GM19025 (cell line): ENCODE data around the gene ARHGEF1.

Experiments
- ATAC-seq: cut with Tn5 transposase; IDR thresholded peaks from one replicate; pipeline ENCODE4 v1.9.1; 2021; ENCODE audit warnings: mild to moderate bottlenecking, low read depth, moderate library complexity; ENCODE audit not compliant: unreplicated experiment

The ARHGEF1 gene

GRCh38 chr19:41882568-41883462 lies at the start of gene ARHGEF1:
Gene ARHGEF1 (plus strand): TSS chr19:41883184. CDS start chr19:41888083, 4,899 bp downstream.
- ATAC-seq = no peak

DNA sequence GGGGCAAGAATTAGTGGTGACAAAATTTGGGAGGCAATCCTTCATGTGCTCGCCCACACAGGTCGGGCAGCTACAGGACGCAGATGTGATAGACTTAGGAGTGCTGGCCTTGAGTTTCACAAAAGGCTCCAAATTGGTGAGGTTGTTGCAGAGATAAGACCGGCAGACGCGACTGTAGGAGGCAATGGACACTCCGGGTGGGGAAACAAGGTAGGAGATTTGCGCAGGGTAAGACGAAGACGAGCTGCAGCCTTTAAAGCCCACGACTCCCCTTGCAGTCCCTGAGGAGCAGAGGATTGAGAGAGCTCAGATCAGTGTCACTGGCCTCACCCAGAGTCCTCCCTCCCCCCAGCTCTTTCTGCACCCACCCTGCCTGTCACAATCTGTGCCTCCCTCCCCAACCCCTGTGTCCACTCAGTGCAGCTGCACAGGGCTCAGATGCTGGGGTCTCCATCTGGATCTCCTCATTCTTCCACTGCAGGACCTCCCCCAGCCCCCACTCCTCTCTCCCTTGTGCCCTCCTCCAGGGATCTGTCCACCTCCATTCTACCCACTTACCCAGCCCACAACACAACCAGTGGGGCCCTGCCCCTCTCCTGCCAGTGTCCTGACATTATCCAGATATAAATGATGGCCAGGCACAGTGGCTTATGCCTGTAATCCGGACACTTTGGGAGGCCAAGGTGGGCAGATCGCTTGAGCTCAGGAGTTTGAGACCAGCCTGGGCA lies 44.8 kb upstream of the ARHGEF1 start:
- ATAC-seq = no peak

- ATAC-seq = no peak
These were observed 43.8 kb upstream of the ARHGEF1 start for GRCh38 chr19:41839211-41839610.

GRCh38 chr19:41843371-41843770 lies 39.6 kb upstream of the ARHGEF1 start:
- ATAC-seq = no peak

- ATAC-seq = no peak
These were observed 38.4 kb upstream of the ARHGEF1 start, which contains the start of gene LYPD4 for GRCh38 chr19:41844601-41845000. Gene LYPD4 (minus strand): TSS chr19:41844683. CDS start chr19:41839285, 5,398 bp downstream.

GRCh38 chr19:41845001-41845050 lies 38.2 kb upstream of the ARHGEF1 start, which contains the start of gene DMRTC2:
Gene DMRTC2 (plus strand): TSS chr19:41845042. CDS start chr19:41847429, 2,387 bp downstream.
- ATAC-seq = no peak

DNA sequence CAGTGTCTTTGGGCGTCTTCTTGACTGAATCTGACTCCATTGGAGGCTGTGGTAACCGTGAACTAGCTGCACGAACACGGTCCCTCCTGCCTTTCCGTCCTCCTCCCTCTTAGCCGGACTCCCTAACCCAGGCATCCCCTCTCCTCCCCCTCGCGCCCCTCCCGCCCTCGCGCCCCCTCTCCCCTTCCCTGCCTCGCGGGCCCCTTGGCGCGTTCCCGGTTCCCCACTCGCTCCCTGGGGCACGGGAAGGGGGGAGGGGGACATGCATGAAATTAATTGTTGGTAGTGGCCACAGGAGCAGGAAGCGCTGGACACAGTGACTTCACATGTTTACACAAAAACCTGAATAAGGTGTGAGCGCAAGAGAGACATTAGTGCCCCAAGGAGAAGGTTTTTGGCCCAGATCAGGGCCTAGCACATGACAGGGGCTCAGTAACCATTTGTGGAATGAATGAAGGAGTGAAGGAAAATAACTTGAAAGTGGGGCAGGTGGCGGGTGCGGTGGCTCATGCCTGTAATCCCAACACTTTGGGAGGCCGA lies 37.9 kb upstream of the ARHGEF1 start:
- ATAC-seq = no peak

DNA sequence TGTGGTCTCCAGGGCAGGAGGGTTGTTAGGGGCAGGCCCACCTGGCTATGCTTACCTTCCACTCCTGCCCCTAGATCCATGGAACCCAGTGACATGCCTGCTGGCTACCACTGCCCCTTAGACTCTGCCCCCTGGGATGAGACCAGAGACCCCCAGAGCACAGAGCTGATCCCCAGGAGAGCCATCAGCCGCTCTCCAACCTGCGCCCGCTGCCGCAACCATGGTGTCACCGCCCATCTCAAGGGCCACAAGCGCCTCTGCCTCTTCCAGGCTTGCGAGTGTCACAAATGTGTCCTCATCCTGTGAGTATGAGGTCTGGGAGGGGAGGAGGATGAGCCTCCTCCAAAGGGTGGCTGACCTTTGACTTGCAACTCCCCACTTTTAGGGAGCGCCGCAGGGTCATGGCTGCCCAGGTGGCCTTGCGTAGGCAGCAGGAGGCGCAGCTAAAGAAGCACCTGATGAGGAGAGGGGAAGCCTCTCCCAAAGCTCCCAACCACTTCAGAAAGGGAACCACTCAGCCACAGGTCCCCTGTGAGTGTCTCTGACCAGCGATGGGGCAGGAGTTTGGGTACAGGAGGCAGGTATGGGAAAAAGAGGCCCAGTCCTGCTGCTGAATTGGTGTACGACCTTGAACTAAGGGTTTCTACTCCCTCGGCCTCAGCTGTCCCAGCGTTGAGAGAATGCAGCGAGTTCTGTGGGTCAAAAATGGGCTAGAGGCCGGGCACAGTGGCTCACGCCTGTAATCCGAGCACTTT lies 35.5 kb upstream of the ARHGEF1 start:
- no peak for ATAC-seq

GRCh38 chr19:41848666-41849065 lies 34.3 kb upstream of the ARHGEF1 start:
- no peak for ATAC-seq

DNA sequence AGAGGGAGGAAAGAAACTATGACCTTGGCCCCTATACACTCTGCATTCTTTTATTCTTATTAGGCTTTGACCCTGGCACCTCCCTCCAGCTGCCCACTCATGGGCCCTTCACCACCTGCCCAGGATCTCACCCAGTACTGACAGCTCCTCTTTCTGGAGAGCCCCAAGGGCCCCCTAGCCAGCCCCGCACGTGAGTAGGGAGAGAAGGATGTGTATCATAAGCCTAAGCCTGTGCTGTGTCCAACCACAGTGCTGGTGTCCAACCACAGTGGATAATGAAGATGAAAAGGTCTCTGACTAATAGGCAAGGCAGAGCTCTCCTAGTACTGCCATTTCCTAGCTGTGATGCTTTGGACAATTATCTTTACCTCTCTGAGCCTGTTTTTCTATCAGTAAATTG lies 33.9 kb upstream of the ARHGEF1 start:
- ATAC-seq = no peak

DNA sequence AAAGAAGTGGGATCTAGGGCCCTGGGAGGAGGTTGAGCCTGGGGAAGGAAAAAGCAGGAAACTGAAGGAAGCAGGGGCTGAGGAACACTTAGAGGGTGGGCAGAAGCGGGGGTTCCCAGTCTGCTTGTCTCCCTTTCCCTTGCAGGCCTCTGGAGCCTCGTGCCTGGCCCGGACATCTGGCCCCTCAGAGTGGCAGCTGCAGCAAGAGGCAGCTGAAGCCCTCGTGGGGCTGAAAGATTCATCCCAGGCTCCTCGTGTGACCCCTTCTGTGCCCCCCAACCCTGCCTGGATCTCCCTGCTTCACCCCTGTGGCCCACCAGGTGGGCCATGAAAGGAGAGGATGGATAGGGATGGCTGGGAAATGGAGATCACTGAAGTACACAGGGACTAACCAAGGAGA lies 32.6 kb upstream of the ARHGEF1 start:
- no peak for ATAC-seq

DNA sequence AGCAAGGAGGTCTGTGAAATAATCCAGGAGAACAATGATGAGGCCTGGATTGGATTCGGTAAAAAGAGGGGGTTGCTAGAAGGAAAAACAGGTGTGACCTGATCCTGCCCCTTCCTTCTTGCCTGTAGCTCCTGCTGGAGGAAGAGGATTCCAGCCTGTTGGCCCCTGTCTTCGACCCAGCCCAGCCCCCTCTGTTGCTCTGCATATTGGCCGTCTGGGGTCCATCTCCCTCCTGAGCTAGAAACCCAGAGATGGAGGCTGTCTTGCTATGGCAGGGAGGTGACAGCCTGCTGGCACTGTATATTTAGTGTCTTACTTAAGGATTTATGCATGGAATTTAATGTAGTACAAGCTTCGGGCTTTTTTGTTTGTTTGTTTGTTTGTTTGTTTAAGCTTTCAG lies 31.5 kb upstream of the ARHGEF1 start:
- ATAC-seq = no peak

GRCh38 chr19:41853344-41853743 lies 29.6 kb upstream of the ARHGEF1 start:
- no peak for ATAC-seq

DNA sequence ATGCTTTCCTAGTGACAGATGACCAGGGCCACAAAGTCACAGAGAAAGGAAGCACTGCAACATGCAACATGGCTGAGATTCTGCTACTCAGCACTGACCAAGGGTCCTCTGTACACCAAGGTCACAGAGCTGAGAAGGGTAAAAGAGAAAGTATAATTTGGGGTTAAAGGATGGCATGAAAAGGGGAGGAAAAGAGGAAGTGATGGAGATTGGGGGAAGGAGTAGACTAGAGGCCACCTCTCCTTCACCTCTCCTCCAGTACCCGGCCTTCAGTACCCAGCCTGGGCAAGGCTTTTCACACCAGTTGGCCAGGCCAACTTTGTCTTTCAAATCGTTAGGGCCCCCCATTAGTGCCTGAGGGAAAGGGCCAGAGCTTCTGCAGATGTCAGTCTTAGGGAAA lies 29.2 kb upstream of the ARHGEF1 start:
- no peak for ATAC-seq

- no peak for ATAC-seq
These were observed 23.8 kb upstream of the ARHGEF1 start for GRCh38 chr19:41859213-41859617.

- ATAC-seq = peak; percentile 73
These were observed 23.2 kb upstream of the ARHGEF1 start, which contains the start of gene RPS19 for GRCh38 chr19:41859618-41860418. Gene RPS19 (plus strand): TSS chr19:41860255. CDS start chr19:41860775, 520 bp downstream.

- no peak for ATAC-seq
These were observed 22.4 kb upstream of the ARHGEF1 start for GRCh38 chr19:41860419-41861115.

DNA sequence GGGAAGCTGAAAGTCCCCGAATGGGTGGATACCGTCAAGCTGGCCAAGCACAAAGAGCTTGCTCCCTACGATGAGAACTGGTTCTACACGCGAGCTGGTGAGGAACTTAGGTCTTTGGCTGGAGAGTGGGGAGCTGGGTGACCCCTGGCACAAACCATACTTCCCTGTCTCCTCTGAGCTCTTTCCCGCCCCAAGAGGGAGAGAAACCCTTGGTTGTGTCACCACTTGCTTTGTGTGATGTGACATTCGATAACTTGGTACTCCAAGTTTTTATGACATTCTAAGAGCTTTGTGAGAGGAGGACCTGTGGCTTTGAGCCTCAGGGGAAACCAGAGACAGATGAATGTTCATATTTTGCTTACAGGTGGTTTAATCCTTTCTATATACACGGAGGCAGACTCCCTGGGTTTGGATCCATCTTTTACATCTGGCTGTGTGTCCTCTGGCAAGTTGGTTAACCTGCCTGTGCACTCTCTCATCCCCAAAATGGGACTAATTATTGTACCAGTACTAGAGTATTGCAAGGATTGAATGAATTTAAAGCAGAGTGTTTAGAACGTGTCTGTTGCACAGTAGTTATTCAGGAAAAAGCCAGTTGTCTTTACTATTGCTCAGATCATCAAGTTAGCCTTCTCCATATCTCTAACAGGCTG lies 21.7 kb upstream of the ARHGEF1 start:
- no peak for ATAC-seq

DNA sequence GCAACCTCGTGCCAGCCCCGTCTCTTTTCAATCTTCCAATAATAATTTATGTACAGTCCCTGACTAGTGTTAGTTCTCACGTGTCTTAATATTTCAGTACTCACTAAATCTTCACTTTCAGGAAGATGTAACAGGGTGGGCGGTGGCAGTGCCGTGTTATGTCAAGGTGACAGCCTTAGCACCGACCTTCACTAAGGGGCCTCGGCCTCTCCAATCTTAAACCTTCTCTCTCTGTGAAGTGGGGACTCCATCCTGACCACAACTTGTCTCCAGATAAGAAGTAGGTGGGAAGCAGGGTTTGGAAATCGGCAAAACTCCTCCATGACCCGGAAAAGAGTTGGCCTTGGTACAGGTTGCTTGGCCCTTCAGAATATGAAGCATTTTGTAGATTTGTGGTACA lies 21.1 kb upstream of the ARHGEF1 start:
- ATAC-seq = no peak
